RKO (cell line): ENCODE measurements around the gene BLOC1S3.
A peak's percentile ranks its signal among the peaks of the same experiment; 100 is the strongest.

Source experiments
- DNase-seq: peaks from one replicate; pipeline ENCODE4 v3.0.0-alpha.2; 2016; ENCODE audit warnings: low spot score

BLOC1S3 gene

GRCh38 chr19:45162608-45163143 lies 15.9 kb upstream of the BLOC1S3 start:
- no peak for DNase-seq

GRCh38 chr19:45163156-45163555 lies 15.4 kb upstream of the BLOC1S3 start:
- DNase-seq: no peak

- DNase-seq: no peak
These were observed 14.7 kb upstream of the BLOC1S3 start for GRCh38 chr19:45163751-45164460.

- DNase-seq: no peak
These were observed 13.8 kb upstream of the BLOC1S3 start for GRCh38 chr19:45164577-45165335.

DNA sequence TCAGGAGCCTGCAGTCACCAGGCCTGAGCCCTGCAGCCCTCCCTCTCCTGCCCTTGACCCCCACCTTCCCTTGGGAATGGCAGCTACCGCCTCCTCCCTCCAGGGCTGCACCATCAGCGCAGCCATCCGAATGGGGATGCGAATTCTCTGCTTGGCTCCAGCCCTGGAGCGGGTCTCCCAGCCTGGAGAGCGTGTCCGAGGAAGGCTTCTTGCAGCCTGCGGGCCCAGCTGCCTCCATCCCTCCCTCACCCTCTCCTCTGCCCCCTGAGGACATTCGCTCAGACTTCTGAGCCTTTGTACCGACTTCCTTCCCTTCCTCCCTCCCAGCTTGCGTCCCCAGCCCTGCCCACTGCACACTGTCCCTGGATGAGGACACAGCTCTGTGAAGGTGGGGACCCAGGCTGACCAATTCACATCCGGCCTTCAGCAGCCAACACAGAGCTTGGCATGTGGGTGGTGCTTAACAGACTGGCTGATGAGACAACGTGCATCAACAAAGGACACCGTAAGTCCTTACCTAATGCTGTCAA lies 11.8 kb upstream of the BLOC1S3 start:
- DNase-seq: no peak

DNA sequence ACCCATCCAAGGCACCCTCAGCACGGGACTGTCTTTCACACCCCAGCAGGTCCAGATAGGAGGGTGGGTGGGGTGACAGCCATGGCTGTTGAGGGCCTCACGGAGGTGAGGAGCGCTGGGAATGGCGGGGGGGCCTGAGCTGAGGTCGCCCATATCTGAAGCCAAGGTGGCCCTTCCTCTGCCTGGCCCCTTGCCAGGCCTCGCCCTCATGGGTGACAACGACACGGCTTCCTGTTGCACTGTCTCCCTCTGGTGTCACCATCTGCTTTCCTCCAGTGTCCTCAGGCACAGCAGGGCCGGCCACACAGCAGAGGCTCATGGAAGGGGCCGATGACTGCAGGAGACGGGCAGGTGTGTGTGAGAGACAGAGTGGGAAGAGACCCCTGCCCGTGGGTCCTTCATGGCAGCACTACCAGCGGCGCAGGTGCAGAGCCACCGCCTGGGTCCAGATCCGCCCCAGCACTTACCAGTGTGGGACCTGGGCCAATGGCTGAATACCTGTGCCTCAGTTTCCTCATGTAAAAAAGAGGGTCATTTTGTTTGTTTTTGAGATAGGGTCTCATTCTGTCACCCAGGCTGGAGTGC lies 9.7 kb upstream of the BLOC1S3 start:
- DNase-seq: no peak

GRCh38 chr19:45169602-45170001 lies 9.0 kb upstream of the BLOC1S3 start:
- no peak for DNase-seq

DNA sequence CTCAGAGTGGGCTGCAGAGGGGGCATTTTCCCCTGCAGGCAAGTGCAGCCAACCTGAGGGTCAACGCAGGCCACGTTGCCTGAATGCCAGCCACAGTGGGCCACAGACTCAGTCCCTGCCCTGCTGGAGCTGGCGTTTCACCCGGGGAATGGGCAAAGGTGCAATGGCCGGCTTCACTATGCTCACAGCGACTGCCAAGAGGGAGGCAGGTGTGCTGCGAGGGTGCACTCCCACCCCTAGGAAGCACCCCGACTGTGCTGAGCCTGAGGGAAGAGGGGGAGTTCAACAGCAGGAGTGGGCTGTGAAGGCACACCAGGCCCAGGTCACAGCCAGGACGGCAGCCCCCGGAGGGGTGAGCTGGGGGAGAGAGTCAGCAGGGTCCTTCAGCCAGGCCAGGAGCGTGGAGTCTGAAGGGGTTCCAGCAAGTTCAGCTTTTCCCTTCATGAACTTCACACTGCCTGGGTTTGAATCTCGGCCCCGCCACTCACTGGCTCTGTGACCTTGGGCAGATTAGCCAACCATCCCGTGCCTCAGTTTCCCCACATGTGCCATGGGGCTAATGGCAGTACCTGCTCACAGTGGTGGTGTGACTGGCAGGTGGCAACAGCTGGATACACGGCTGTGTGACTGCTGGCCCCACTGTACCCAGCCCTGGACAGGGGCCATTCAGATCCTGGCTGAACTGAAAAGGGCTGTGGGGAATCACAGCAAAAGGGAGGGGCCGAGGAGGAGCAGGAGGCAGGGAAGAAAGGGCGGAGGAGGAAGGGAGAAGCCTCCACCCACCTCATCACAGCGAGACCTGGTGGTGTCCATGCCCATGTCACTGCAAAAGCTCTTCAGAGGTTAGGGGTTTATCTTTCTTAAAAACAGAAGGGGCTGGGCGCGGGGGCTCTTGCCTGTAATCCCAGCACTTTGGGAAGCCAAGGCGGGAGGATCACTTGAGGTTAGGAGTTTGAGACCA lies 8.2 kb upstream of the BLOC1S3 start:
- no peak for DNase-seq

GRCh38 chr19:45171211-45171623 lies 7.4 kb upstream of the BLOC1S3 start:
- DNase-seq: no peak

DNA sequence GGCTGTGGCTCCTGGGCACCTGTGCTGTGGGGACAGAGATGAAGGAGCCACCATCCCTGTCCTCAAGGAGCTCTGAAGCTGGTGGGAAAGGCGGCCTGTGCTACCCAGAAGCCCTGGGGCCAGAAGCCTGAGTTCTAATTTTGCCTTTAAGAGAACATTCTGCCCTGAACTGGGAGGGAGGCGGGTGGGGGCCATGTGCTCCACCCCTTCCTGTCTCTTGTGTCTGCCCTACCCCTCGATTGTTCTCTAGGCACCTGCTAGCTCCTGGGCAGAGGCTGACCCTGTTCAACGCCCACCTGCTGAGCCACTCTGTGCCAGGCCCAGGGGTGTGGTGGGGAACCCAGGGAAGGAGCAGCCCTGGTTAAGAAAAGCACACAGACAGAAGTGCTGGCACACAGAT lies 6.4 kb upstream of the BLOC1S3 start:
- no peak for DNase-seq

GRCh38 chr19:45172611-45173208 lies 5.9 kb upstream of the BLOC1S3 start:
- DNase-seq: no peak

GRCh38 chr19:45173816-45174215 lies 4.8 kb upstream of the BLOC1S3 start:
- DNase-seq: no peak

- DNase-seq: no peak
These were observed 2.9 kb upstream of the BLOC1S3 start for GRCh38 chr19:45175515-45176345.

DNA sequence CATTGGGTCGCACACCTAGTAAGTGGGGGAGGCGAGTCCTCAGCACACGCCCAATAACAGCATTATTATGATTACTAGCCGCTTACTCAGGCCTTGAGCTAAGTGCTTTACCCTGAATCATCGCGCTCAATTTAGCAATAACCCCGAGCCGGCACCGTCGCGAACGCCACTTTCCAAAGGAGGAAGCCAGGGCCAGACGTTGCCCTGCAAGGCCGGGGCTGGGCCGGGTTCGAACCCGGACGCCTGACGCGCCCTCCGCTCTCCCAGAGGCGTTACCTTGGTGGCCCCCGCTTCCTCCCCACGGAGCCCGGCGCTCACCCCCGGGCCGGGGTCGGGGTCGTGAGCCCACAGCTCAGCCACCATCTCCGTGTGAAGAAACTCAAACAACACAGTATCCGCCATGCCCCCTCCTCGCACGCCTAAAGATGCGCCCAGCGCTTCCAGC lies 745 bp upstream of the BLOC1S3 start, which contains the start of gene TRAPPC6A:
Gene TRAPPC6A, minus strand, starts transcription at position 421 of the 445 bp plus-strand sequence. Its CDS starts 19 bp downstream, at position 402.
- peak; percentile 92 for DNase-seq

DNA sequence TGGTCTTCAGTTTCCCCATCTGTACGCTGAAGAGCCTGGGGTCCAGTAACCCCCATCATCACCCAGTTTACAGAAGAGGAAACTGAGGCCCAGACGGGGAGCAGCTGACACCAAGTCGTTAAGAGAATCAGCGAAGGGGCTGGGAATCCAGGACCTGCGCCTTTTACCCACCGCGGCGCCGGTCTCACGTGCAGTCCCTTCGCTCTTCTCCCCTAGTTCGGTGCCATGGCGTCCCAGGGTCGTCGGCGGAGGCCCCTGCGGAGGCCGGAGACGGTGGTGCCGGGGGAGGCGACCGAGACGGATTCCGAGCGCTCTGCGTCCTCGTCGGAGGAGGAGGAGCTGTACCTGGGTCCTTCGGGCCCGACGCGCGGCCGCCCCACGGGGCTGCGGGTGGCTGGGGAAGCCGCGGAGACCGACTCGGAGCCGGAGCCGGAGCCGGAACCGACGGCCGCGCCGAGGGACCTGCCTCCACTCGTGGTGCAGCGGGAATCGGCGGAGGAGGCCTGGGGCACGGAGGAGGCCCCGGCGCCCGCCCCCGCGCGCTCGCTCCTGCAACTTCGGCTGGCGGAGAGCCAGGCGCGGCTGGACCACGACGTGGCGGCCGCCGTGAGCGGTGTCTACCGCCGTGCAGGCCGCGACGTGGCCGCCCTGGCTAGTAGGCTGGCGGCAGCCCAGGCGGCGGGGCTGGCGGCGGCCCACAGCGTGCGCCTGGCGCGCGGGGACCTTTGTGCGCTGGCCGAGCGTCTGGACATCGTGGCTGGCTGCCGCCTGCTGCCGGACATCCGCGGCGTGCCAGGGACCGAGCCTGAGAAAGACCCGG lies 698 bp downstream of the BLOC1S3 start:
- DNase-seq: peak; percentile 68

GRCh38 chr19:45179892-45180370 lies 1.3 kb downstream of the BLOC1S3 start:
- DNase-seq: no peak

DNA sequence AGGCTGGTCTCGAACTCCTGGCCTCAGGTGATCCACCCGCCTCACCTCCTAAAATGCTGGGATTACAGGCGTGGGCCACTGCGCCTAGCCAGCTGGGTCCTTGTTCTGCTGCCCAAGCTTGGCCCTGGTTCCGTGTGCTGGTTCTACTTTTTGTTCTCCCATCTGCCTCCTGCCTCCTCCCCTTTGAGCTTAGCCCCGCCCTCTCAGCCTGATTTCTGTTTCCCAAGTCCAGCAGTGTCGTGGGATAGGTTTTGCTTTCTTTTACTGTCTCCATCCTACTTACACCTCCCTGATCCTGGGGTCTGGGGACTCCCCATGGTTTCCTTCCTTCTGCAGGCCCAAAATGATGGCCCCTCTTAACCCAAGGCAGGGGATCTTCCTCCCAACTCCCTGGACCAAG lies 2.4 kb downstream of the BLOC1S3 start:
- no peak for DNase-seq

DNA sequence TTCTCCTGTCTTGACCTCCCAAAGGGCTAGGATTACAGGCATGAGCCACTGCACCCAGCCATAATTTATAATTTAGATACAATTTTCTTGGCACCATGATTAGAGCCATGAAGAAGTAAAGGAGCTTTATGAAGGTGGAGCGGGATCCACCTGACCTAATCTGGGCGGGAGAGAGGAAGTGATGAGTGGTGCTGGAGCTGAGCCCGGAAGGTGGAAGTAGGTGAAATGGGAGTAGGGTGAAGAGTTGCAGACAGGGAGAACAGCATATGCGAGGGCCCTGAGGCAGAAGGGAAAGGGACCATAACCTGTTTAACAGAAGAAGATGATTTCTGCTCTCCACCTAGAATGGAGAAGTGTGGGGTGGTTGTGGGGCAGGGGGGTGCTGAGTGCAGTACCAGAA lies 4.2 kb downstream of the BLOC1S3 start:
- no peak for DNase-seq

DNA sequence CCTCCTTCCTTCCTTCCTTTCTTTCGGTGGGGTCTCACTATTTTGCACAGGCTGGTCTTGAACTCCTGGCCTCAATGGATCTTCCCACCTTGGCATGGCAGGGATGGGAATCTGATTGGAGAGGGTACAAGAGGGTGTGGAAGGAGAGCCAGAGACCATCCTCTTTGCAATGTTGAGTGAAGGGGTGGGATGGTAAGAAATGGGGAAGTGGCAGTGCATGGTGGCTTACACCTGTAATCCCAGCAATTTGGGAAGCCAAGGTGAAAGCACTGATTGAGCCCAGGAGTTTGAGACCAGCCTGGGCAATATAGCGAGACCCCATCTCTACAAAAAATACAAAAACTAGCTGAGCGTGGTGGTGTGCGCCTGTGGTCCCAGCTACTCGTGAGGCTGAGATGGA lies 5.5 kb downstream of the BLOC1S3 start:
- no peak for DNase-seq
